ENCODE results near the gene ENDOG.
"Not testable (repeated sequence)": the region's sequence is repeated elsewhere in the genome, so short reads cannot be mapped to it uniquely, and the experiment has no call there.

The ENDOG gene

DNA sequence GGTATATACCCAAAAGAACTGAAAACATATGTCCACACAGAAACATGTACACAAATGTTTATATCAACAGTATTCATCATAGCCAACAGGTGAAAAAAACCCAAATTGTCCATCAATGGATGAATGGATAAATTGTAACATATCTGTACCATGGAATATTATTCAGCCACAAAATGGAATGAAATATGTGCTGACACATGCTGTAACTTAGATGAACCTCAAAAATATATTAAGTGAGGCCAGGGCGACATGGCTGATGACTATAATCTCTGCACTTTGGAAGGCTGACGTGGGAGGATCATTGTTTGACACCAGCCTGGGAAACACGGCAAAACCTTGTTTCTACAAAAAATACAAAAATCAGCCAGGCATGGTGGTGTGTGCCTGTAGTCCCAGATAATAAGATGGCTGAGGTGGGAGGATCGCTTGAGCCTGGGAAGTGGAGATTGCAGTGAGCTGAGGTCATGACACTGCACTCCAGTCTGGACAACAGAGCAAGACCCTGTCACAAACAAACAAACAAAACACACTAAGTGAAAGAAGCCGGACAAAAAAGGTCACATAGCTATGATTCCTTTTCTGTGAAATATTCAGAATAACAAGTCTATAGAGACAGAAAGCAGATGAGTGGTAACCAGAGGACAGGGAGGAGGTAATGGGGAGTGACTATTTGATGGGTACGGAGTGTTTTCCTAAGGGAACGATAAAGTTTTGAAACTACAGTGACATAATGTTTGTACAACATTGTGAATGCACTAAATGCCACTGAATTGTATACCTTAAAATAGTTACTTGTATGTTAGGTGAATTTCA is 52.0 kb downstream of the ENDOG start:
- DNase-seq: no peak

DNA sequence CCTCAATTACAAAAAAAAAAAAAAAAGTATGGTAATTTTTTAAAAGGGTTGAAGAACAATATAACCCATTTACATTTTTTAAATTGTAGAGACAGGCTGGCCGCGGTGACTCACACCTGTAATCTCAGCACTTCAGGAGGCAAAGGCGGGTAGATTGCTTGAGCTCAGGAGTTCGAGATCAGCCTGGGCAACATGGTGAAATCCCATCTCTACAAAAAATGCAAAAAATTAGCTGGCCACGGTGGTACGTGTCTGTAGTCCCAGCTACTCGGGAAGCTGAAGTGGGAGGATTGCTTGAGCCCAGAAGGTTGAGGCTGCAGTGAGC is 52.6 kb downstream of the ENDOG start:
- not testable (repeated sequence) for DNase-seq
